HUES48 (cell line): ENCODE measurements around the gene HOGA1.
"Not testable (repeated sequence)": the region's sequence is repeated elsewhere in the genome, so short reads cannot be mapped to it uniquely, and the experiment has no call there.

ENCODE experiments used
- H3K27ac ChIP-seq: one replicate; pipeline ENCODE4 v1.7.0; 2013; ENCODE audit warnings: low read depth, low read length, inconsistent platforms
- H3K27me3 ChIP-seq: 2 replicates; pipeline ENCODE4 v1.6.1; 2013; ENCODE audit warnings: mild to moderate bottlenecking, low read length; ENCODE audit not compliant: control insufficient read depth, insufficient read depth
- H3K36me3 ChIP-seq: 2 replicates; pipeline ENCODE4 v1.6.1; 2013; ENCODE audit warnings: low read length; ENCODE audit not compliant: control insufficient read depth, insufficient read depth
- H3K4me1 ChIP-seq: 2 replicates; pipeline ENCODE4 v1.6.1; 2013; ENCODE audit warnings: mild to moderate bottlenecking, low read length; ENCODE audit not compliant: control insufficient read depth, insufficient read depth
- H3K4me3 ChIP-seq: 2 replicates; pipeline ENCODE4 v1.5.1; 2013; ENCODE audit warnings: mild to moderate bottlenecking, low read depth, low read length
- H3K9ac ChIP-seq: 2 replicates; pipeline ENCODE4 v1.6.1; 2013; ENCODE audit warnings: mild to moderate bottlenecking, low read depth, low read length, moderate library complexity
- H3K9me3 ChIP-seq: 2 replicates; pipeline ENCODE4 v1.6.1; 2013; ENCODE audit warnings: low read length; ENCODE audit not compliant: control insufficient read depth, insufficient read depth

HOGA1 gene

DNA sequence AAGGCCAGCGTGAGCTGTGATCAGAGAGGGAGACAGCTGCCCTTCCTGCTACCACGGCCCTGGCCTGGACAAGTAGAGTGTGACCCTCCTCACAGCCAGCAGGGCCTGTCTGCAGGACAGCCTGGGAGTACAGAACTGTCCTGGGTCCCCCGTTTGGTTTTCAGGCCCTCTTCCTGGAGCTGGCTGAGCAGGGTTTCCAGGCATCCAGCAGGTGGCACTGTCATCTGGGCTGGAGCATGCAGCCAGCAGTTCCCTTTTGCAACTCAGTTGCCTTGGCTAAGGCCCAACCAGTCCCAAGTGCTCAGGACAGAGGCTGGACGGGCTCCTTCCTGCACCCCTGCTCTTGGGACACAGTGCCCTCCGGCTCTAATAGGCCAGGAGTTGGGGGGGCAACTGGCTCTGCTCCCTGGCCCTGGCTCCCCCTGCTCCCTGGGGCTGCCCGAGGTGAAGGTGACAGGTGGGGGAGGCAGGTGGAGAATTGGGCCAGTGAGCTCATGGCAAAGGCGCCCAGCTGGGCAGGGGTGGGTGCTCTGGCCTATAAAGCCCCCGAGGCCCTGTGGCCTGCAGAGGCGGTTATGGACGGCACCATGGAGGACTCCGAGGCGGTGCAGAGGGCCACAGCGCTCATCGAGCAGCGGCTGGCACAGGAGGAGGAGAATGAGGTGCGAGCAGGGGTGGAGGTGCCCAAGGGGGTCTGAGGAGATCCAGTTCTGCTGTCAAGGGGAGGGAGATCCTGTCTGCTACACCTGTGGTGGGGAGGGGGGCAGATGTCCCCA is 11.8 kb upstream of the HOGA1 start, which contains the start of gene ANKRD2:
Gene ANKRD2, plus strand, starts transcription at position 566 of the 776 bp plus-strand sequence. Its CDS starts 10 bp downstream, at position 576.
- Histone ChIP-seq H3K9ac (no peak within 1 kb of the TSS), H3K27me3 (no peaks in the 10 kb centered on the region), H3K9me3 (no peaks in the 10 kb centered on the region), H3K4me3 (no peak within 1 kb of the TSS), H3K27ac (peak within 1 kb of the TSS; percentile 50), H3K4me1 (peaks cover 10% of the 10 kb centered on the region), H3K36me3 (peaks cover 16% of the 10 kb centered on the region)

DNA sequence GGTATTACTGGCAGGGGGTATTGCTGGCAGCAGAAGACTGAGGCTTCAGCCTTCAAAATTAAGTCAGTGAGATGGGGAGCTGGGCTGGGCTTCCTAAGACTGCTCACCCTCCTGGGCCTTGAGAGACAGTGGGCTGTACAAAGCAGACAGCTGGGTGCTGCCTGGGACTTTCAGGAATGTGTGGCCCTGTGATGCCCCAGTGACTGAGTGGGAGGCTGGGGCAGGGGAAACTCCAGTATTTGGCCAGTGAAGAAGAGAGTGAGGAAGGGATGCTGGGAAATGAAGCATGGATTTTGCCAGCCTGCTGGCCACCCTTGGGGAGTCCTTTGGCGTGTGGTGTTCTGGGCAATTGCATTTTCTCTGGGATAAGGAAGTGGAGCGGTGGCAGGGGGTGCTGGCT is 11.2 kb upstream of the HOGA1 start:
- Histone ChIP-seq H3K9ac (no peak overlapping the region), H3K27me3 (no peaks in the 10 kb centered on the region), H3K27ac (no peak overlapping the region), H3K9me3 (no peaks in the 10 kb centered on the region), H3K4me3 (no peak overlapping the region), H3K4me1 (peaks cover 10% of the 10 kb centered on the region), H3K36me3 (peaks cover 14% of the 10 kb centered on the region)

DNA sequence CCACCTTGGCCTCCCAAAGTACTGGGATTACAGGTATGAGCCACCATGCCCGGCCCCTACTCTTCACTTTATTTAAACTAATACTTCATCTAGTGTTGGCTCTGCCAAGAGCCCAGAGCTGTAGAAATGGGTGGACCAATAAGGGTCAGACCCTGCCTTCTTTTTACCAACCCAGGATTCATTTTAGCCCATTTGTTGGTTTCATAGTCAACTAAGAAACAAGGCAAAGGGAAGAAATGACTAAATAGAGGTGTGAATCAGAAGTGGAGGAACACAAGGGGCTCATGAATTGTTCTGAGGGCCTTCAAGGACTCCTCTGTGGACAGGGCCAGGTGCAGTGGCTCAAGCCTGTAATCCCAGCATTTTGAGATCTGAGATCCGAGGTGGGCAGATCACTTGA is 10.5 kb upstream of the HOGA1 start:
- Histone ChIP-seq H3K36me3 (peaks cover 12% of the 10 kb centered on the region), H3K4me3 (no peak overlapping the region), H3K9ac (no peak overlapping the region), H3K9me3 (no peaks in the 10 kb centered on the region), H3K4me1 (peaks cover 10% of the 10 kb centered on the region), H3K27ac (no peak overlapping the region), H3K27me3 (no peaks in the 10 kb centered on the region)

DNA sequence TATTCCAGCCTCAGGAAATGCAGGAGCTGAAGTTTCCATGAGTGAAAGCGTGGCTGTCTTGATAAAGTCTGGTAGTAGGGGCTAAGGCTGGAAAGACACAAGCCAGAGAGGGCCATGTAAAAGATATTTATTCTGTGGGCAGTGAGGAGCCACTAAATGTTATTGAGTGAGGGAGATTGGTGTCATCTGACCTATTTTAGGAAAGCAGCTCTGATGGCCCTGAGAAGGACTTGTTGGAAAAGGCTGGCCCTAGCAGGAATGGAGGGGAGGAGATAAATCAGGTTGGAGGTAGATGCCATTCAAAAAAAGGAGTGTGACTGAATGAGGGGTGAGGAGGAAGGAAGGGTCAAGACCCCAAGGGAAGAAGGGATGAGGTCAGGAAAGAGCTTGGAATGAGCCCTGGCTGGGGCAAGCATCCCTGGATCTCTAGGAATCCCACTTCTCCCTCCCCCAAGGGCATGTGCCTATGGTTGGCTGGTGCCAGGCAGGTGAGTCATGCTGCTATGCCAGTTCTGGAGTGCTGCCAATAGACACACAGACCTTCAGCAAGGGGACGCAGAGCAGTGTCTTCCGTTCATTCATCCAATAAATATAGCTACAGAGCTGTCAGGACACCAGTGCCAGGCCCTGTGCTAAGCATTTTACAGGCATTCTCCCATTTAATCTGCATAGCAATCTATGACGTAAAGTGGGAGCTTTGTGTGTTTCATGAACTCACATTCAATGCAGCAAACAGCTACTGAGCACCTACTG is 9.6 kb upstream of the HOGA1 start:
- peaks cover 7% of the 10 kb centered on the region; the same call in 1 of the 2 replicates for H3K36me3 ChIP-seq
- H3K27ac ChIP-seq = no peak overlapping the region
- H3K4me3 ChIP-seq = no peak overlapping the region
- no peak overlapping the region for H3K9ac ChIP-seq
- H3K27me3 ChIP-seq = no peaks in the 10 kb centered on the region
- peaks cover 10% of the 10 kb centered on the region for H3K4me1 ChIP-seq
- no peaks in the 10 kb centered on the region for H3K9me3 ChIP-seq

DNA sequence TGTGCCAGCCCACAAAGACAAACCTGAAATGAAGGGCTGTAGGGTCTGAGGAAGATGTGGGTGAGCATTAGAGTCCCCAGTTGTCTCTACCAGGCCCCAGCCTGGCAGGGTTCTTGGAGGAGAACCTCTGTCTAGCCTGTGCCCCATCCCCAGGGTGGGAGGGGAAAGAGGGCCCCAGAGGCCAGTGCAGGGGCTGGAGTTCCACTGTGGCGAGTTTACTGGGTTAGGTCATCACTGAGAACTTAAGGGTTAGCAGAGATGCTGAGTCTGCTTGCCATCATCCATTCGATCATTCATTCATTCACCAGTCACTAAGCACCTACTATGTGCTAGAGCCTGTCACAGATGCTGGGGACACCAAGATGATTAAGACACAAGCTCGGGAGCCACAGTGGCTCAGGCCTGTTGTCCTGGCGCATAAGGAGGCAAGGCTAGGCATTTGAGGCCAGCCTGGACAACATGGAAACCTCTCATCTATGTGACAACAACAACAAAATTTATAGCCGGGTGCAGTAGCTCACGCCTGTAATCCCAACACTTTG is 9.0 kb upstream of the HOGA1 start:
- H3K27me3 ChIP-seq = no peaks in the 10 kb centered on the region
- H3K27ac ChIP-seq = no peak overlapping the region
- H3K4me3 ChIP-seq = no peak overlapping the region
- peaks cover 10% of the 10 kb centered on the region for H3K4me1 ChIP-seq
- H3K36me3 ChIP-seq = peaks cover 6% of the 10 kb centered on the region; the same call in 1 of the 2 replicates
- no peak overlapping the region for H3K9ac ChIP-seq
- H3K9me3 ChIP-seq = no peaks in the 10 kb centered on the region

DNA sequence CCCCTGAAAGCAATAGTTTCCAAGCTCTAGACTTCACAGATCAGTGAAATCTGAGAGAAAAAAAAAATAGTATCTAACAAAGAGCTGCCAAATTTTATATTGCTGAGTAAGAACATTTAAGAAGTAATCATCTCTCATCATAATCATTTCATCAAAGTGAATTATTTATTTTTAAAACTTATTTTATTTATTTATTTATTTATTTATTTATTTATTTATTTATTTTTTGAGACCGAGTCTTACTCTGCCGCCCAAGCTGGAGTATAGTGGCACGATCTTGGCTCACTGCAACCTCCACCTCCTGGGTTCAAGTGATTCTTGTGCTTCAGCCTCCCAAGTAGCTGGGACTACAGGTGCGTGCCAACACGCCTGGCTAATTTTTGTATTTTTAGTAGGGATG is 7.7 kb upstream of the HOGA1 start:
- H3K9me3 ChIP-seq, H3K27ac ChIP-seq, H3K4me3 ChIP-seq, H3K36me3 ChIP-seq, H3K9ac ChIP-seq, H3K27me3 ChIP-seq: not testable (repeated sequence)
- peaks cover 10% of the 10 kb centered on the region for H3K4me1 ChIP-seq

DNA sequence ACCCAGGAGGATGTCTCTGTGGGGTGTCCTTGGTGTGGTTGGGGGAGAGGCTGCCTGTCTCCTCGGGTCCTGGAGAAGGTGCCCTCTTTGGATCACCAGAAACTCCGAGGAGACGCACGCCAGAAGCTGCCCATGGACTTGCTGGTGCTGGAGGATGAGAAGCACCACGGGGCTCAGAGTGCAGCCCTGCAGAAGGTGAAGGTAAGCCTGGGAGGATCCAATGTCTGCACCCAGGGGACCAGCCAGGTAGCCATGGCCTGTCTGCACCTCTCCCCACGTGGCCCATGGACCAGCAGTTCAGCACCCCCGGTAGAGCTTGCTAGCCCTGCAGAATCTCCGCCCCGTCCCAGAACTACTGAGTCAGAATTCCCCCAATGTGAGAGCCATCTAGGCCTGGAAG is 6.5 kb upstream of the HOGA1 start:
- H3K9me3 ChIP-seq = no peaks in the 10 kb centered on the region

DNA sequence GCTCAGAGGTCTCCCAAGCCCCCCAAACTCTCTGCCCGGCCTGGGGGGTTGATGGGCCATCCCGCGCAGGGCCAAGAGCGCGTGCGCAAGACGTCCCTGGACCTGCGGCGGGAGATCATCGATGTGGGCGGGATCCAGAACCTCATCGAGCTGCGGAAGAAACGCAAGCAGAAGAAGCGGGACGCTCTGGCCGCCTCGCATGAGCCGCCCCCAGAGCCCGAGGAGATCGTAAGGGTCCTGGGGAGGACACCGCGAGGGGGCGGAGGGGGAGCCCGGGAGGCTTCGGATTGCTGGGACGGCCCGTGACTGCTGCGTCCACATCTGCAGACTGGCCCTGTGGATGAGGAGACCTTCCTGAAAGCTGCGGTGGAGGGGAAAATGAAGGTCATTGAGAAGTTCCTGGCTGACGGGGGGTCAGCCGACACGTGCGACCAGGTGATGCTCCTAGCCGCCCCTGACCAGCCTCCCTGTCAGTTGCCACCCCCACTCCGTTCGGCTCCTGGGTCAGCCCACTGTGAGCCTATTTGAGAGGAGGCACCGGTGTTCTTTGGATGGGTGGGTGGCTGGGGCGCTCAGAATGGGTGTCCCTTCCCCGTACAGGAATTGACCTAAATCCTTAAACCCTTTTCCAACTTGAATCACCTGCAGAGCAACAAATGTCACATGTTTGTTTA is 5.9 kb upstream of the HOGA1 start:
- H3K27me3 ChIP-seq = no peaks in the 10 kb centered on the region
- H3K4me3 ChIP-seq = no peak overlapping the region
- no peak overlapping the region for H3K9ac ChIP-seq

More for the DNA sequence above, 6.5 kb upstream of the HOGA1 start:
- H3K9ac ChIP-seq = no peak overlapping the region
- no peak overlapping the region for H3K27ac ChIP-seq
- no peak overlapping the region for H3K4me3 ChIP-seq
- peaks cover 10% of the 10 kb centered on the region for H3K4me1 ChIP-seq
- H3K36me3 ChIP-seq = no peaks in the 10 kb centered on the region
- no peaks in the 10 kb centered on the region for H3K27me3 ChIP-seq

DNA sequence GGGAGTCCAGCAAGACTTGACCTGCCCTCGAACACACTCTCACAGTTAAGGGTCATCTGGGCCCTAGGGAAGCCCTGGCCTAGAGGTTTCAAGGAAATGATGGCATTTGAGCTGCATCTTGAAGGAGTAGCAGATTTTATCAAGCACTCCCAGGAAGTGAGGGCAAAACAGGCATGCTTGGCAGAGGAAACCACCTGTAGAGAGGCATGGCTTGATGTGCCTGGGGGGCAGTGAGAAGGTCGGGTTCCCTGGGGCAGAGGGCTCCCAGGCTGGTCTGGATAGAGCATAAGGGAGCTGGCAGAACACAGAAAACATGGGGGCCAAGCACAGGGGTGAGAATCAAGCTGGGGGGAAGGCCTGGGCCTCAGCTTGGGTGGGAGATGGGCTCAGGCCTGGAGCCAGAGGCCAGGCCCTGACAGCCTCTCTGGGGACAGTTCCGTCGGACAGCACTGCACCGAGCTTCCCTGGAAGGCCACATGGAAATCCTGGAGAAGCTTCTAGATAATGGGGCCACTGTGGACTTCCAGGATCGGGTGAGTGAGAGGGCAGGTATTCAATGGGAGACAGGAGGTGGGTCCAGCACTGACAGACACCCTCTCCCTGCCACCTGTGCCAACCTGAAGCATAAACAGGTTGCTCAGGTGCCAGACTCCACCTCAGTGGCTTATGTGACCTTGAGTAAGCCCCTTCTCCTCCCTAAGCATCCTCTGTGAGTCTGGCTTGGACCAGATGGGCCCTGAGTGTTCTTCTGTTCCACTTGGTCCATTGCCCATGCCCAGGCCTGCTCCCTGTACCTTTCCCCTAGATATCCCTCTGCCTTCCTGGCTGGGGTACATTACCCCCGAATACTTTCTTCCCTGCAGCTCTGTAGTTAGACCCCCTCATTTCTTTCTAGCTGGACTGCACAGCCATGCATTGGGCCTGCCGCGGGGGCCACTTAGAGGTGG is 3.5 kb upstream of the HOGA1 start:
- Histone ChIP-seq H3K4me1 (no peaks in the 10 kb centered on the region; the same call in 1 of the 2 replicates), H3K27ac (no peak overlapping the region), H3K36me3 (no peaks in the 10 kb centered on the region), H3K27me3 (no peaks in the 10 kb centered on the region), H3K9me3 (no peaks in the 10 kb centered on the region), H3K4me3 (no peak overlapping the region), H3K9ac (no peak overlapping the region)

More for the DNA sequence above, 5.9 kb upstream of the HOGA1 start:
- Histone ChIP-seq H3K4me1 (peaks cover 10% of the 10 kb centered on the region), H3K36me3 (no peaks in the 10 kb centered on the region), H3K27ac (no peak overlapping the region), H3K9me3 (no peaks in the 10 kb centered on the region)

DNA sequence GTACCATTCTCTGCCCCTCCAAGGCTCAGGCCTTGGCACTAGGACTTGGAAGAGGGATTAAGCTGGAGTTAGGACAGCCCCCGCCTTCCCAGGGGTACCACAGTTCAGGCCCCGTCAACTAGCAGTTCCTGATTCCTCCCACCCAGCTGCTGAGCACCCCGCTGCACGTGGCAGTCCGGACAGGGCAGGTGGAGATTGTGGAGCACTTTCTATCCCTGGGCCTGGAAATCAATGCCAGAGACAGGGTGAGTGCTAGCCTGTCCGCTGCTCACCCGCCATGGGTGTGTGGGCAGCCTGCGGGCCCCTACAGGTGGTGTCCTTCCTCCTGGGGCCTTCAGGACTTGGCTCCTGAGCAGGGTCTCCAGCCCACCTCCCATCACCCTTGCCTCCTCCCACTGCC is 2.0 kb upstream of the HOGA1 start:
- no peak overlapping the region for H3K4me3 ChIP-seq
- no peaks in the 10 kb centered on the region for H3K27me3 ChIP-seq
- no peaks in the 10 kb centered on the region for H3K36me3 ChIP-seq
- no peaks in the 10 kb centered on the region; the same call in 1 of the 2 replicates for H3K4me1 ChIP-seq
- no peak overlapping the region for H3K9ac ChIP-seq
- H3K27ac ChIP-seq = no peak overlapping the region
- no peaks in the 10 kb centered on the region for H3K9me3 ChIP-seq
